SU-DHL-6 (cell line): ENCODE measurements around the gene ZNF575.

Experiments
- CTCF ChIP-seq: fragments of 200-600 bp; sonication (generic); IDR thresholded peaks from one replicate; pipeline ENCODE4 v1.5.1; 2017; ENCODE audit warnings: antibody characterized with exemption, mild to moderate bottlenecking, low read length, moderate library complexity; ENCODE audit not compliant: insufficient read depth, poor library complexity, severe bottlenecking
- EZH2phosphoT487 ChIP-seq: fragments of 200-600 bp; sonication (generic), shearing (Covaris generic); conservative IDR thresholded peaks from 2 replicates; pipeline ENCODE4 v1.6.1; 2018; ENCODE audit warnings: mild to moderate bottlenecking, antibody characterized with exemption, low read length, moderate library complexity, mixed read lengths

GRCh38 chr19:43511324-43511723 is 21.7 kb upstream of the ZNF575 start:
- no peak for TF ChIP-seq CTCF
- TF ChIP-seq EZH2phosphoT487, result no peak
